ENCODE data around the gene ZNRF3.

The ZNRF3 gene

GRCh38 chr22:28939394-28939793 is 56.0 kb downstream of the ZNRF3 start:
- no peak overlapping the region for H3K27ac ChIP-seq
- DNase-seq (ENCODE audit: low spot score): no peak
- ChIA-PET POLR2A (ENCODE audit: low non-redundant PET) (no interaction called here), CTCF (interaction anchor here (0.6 kb wide), 1 partner anchor 1361 kb away, joined by 3 read pairs; no protein-coding TSS in a partner anchor)
- no peak for TF ChIP-seq CTCF (conservative IDR thresholded peaks at IDR 0.05; ENCODE audit: low read depth)

GRCh38 chr22:28939932-28940331 is 56.6 kb downstream of the ZNRF3 start:
- no peak for DNase-seq (ENCODE audit: low spot score)
- ChIA-PET CTCF (interaction anchor here (0.6 kb wide), 1 partner anchor 152 kb away, joined by 4 read pairs; no protein-coding TSS in a partner anchor), POLR2A (ENCODE audit: low non-redundant PET) (no interaction called here)
- TF ChIP-seq CTCF (conservative IDR thresholded peaks at IDR 0.05; ENCODE audit: low read depth): no peak
- H3K27ac ChIP-seq: no peak overlapping the region

DNA sequence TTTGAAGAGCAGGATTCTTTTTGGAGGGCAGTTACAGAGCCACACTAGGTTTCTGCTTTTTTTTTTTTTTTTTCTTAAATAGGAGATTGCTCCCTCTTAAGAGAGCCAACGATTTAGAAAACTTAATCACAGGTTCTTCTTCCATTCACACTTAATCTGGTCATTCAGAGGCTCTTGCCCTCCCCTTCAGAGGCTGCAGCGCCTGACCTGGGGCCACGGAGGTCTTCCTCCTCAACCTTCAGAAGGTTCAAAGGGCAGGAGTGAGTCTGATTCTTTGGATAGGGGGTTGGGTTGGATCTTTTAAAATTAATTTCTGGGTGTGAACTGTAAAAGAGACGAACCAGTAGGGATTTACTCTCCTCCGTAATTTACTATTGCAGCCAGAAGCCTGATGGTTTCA is 57.1 kb downstream of the ZNRF3 start:
- ChIA-PET POLR2A (ENCODE audit: low non-redundant PET) (no interaction called here), CTCF (interaction anchor here (0.5 to 0.6 kb wide), 2 partner anchors 152 to 724 kb away, joined by 3 to 4 read pairs; no protein-coding TSS in a partner anchor)
- no peak for TF ChIP-seq CTCF (conservative IDR thresholded peaks at IDR 0.05; ENCODE audit: low read depth)
- no peak for DNase-seq (ENCODE audit: low spot score)
- no peak overlapping the region for H3K27ac ChIP-seq

GRCh38 chr22:28942333-28942732 is 59.0 kb downstream of the ZNRF3 start:
- POLR2A ChIA-PET (ENCODE audit: low non-redundant PET): no interaction called here
- no peak overlapping the region for H3K27ac ChIP-seq
- TF ChIP-seq CTCF (conservative IDR thresholded peaks at IDR 0.05; ENCODE audit: low read depth): no peak
- DNase-seq (ENCODE audit: low spot score): no peak
- CTCF ChIA-PET: no interaction called here

DNA sequence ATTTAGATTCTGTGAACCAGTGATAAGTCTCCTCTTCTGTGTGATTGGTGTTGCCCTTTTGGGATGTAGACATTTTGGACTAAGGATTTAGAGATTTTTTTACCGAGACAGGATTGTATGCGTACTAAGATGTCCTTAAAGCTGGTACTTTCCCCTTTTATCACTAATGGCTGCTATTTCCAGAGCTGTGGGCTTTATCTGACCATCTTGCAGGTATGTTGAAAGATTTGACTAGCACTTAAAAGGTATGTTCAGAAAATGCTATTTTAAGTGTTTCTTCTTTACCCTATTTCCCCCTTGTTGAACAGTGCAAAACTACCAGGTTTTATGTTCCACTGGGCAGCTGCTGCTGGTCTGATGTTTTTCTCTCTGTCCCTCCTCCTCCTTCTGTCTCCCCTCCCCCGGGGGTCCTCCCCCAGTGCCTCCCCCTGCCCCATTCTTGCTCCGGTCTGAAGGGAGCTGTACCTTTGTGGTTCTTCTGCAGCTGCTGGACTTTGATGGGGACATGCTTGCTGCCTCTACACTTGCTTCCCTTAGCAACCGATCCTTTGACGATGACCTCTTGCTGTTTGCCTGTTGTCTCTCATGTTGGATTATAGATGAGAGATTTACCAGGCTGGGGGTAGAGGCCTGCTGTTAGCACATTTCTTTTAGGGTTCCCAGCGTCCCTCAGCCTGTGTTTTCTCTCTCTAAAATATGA is 59.6 kb downstream of the ZNRF3 start:
- no peak for TF ChIP-seq CTCF (conservative IDR thresholded peaks at IDR 0.05; ENCODE audit: low read depth)
- POLR2A ChIA-PET (ENCODE audit: low non-redundant PET): no interaction called here
- H3K27ac ChIP-seq: no peak overlapping the region
- DNase-seq (ENCODE audit: low spot score): no peak
- CTCF ChIA-PET: no interaction called here

DNA sequence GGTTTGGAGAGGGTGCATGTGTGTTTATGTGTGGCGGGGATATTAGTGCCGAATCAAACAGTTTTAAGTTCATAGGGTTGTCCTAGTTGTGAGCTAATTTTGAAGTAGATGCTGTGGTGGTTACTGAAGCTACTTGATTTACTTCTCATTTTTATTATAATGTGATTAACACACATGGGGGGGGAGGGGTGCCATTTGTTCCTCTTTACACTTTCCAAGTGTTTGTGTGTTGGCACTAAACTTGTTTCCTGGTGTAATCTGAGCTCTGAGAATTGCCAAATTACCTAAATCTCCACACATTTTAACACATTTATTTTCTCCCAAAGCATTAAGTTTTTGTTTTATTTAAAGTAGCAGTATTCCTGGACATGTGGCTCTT is 60.1 kb downstream of the ZNRF3 start:
- H3K27ac ChIP-seq: no peak overlapping the region
- no peak for DNase-seq (ENCODE audit: low spot score)
- ChIA-PET POLR2A (ENCODE audit: low non-redundant PET) (no interaction called here), CTCF (no interaction called here)
- no peak for TF ChIP-seq CTCF (conservative IDR thresholded peaks at IDR 0.05; ENCODE audit: low read depth)
